ENCODE data around the gene ZBTB18. TPM values are rescaled to one million over a fixed set of nuclear protein-coding genes. Genes with fewer than 3 reads are reported as not detected.

ZBTB18 gene
- total RNA-seq, 1 experiment from 2014 or later: 12.1 TPM

DNA sequence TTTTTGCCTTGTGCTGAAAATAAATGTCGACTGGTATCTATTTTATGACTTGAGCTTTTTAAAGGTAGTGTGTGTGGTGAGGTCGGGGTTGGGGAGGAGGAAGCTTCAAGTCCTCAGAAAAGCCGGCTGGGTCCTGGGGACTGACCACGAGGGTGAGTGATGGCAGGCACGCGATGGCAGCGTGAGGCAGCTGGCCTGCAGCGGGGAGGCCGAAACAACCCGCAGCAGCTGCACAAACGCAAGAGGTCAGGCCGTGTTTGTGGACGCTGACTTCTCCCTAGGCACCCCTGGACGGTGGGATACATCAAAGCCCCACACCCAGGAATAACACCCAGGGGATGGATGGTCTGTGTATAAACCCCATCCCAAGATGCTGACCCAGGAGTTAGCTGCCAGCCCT, 51.4 kb downstream of the ZBTB18 start:
- Histone ChIP-seq H2BK120ac (ENCODE audit: low read depth, low read length, poor library complexity, severe bottlenecking) (no peak overlapping the region), H4K8ac (replicated peaks; ENCODE audit: insufficient read length, low read depth, low read length) (no peak overlapping the region), H3K4ac (ENCODE audit: low read depth, low read length) (no peak overlapping the region), H3K23ac (ENCODE audit: insufficient read length, low read depth, low read length) (no peak overlapping the region), H2AFZ (ENCODE audit: low read length) (no peak overlapping the region), H2AK5ac (ENCODE audit: insufficient read length, low read length) (no peak overlapping the region), H4K5ac (ENCODE audit: insufficient read length, low read depth, low read length) (no peak overlapping the region), H2BK20ac (ENCODE audit: low read depth, low read length, poor library complexity, severe bottlenecking) (no peak overlapping the region), H3K9me3 (ENCODE audit: control insufficient read depth, low read depth, low read length) (no peaks in the 10 kb centered on the region), H3K23me2 (ENCODE audit: insufficient read length, low read depth, low read length, poor library complexity, severe bottlenecking) (no peaks in the 10 kb centered on the region), H3K9ac (ENCODE audit: extremely low read depth, insufficient read length, low read length) (no peak overlapping the region), H4K91ac (ENCODE audit: insufficient read length, low read depth, low read length) (no peak overlapping the region), H2BK12ac (ENCODE audit: insufficient read length, low read depth, low read length) (no peak overlapping the region), H3K4me2 (ENCODE audit: insufficient read depth, insufficient read length, low read length) (no peak overlapping the region), H4K20me1 (ENCODE audit: control insufficient read depth, insufficient read depth, insufficient read length) (no peaks in the 10 kb centered on the region), H2BK5ac (ENCODE audit: insufficient read length, low read length) (no peak overlapping the region), H3K27ac (ENCODE audit: insufficient read length, low read depth, low read length) (no peak overlapping the region), H3K79me2 (ENCODE audit: insufficient read depth, low read length) (no peaks in the 10 kb centered on the region), H3K14ac (ENCODE audit: insufficient read depth, low read length) (no peak overlapping the region), H3K27me3 (ENCODE audit: insufficient read depth, low read length) (no peaks in the 10 kb centered on the region), H3T11ph (ENCODE audit: low read length) (no peak overlapping the region), H3K4me1 (ENCODE audit: insufficient read depth, low read length) (no peaks in the 10 kb centered on the region), H3K79me1 (ENCODE audit: insufficient read depth, low read depth, low read length, poor library complexity, severe bottlenecking) (no peaks in the 10 kb centered on the region), H3K56ac (ENCODE audit: insufficient read length, low read depth, low read length) (no peak overlapping the region), H3K18ac (ENCODE audit: insufficient read length, low read depth, low read length) (no peak overlapping the region), H2BK15ac (ENCODE audit: low read depth, low read length) (no peak overlapping the region)
- no peak for DNase-seq
- no CpG with 5 or more reads among the region's 14 CpGs for WGBS (ENCODE audit: extremely low coverage, insufficient read length, low lambda C conversion rate)
- Mint-ChIP-seq H3K36me3 (ENCODE audit: insufficient read depth in 1 of 3, low read depth in 3 of 3) (0 out of 7 replicates have a peak, but pooled peaks cover 0 to 4% (median 2%) of the 10 kb centered on the region in 3 experiments), H3K4me3 (no peak overlapping the region), H3K9me3 (peaks cover 0 to 2% of the 10 kb centered on the region in 2 experiments; a peak in 2 of 5 replicates), H3K27me3 (ENCODE audit: low read depth) (no peaks in the 10 kb centered on the region), H3K27ac (no peak overlapping the region), H3K4me1 (peaks cover 4 to 5% of the 10 kb centered on the region in 2 experiments; a peak in 1 of 4 replicates)
- TF ChIP-seq, protein P1, sequence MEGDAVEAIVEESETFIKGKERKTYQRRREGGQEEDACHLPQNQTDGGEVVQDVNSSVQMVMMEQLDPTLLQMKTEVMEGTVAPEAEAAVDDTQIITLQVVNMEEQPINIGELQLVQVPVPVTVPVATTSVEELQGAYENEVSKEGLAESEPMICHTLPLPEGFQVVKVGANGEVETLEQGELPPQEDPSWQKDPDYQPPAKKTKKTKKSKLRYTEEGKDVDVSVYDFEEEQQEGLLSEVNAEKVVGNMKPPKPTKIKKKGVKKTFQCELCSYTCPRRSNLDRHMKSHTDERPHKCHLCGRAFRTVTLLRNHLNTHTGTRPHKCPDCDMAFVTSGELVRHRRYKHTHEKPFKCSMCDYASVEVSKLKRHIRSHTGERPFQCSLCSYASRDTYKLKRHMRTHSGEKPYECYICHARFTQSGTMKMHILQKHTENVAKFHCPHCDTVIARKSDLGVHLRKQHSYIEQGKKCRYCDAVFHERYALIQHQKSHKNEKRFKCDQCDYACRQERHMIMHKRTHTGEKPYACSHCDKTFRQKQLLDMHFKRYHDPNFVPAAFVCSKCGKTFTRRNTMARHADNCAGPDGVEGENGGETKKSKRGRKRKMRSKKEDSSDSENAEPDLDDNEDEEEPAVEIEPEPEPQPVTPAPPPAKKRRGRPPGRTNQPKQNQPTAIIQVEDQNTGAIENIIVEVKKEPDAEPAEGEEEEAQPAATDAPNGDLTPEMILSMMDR (conservative IDR thresholded peaks at IDR 0.05): no peak

All from H9 (cell line).